NCI-H187 (cell line): ENCODE data around the gene AMPH.
"Not testable (repeated sequence)": the region's sequence is repeated elsewhere in the genome, so short reads cannot be mapped to it uniquely, and the experiment has no call there.

Experiments used
- DNase-seq, 2 experiments: peaks; one replicate each; lab custom pipeline; 2025; lab: John Stamatoyannopoulos, UW

AMPH gene

GRCh38 chr7:38628630-38629385 lies 2.4 kb downstream of the AMPH start:
- DNase-seq, result no peak

- DNase-seq, result no peak
Measured at GRCh38 chr7:38625866-38626265, 5.3 kb downstream of the AMPH start.

GRCh38 chr7:38615665-38616064 lies 15.5 kb downstream of the AMPH start:
- DNase-seq, result no peak

- DNase-seq, result no peak
Measured at GRCh38 chr7:38607466-38607865, 23.7 kb downstream of the AMPH start.

- DNase-seq, result no peak
Measured at GRCh38 chr7:38600741-38601140, 30.4 kb downstream of the AMPH start.

- DNase-seq, result no peak
Measured at GRCh38 chr7:38594949-38595348, 36.2 kb downstream of the AMPH start.

- no peak for DNase-seq
Measured at GRCh38 chr7:38592737-38593288, 38.4 kb downstream of the AMPH start.

- no peak for DNase-seq
Measured at GRCh38 chr7:38585572-38586354, 45.4 kb downstream of the AMPH start.

- DNase-seq, result no peak
Measured at GRCh38 chr7:38584443-38585210, 46.5 kb downstream of the AMPH start.

GRCh38 chr7:38580485-38580884 lies 50.7 kb downstream of the AMPH start:
- DNase-seq, result no peak

- no peak for DNase-seq
Measured at GRCh38 chr7:38574086-38574485, 57.1 kb downstream of the AMPH start.

- not testable (repeated sequence) for DNase-seq
Measured at GRCh38 chr7:38571620-38572019, 59.6 kb downstream of the AMPH start.

GRCh38 chr7:38568497-38568896 lies 62.7 kb downstream of the AMPH start:
- DNase-seq, result no peak

- no peak for DNase-seq
Measured at GRCh38 chr7:38565289-38565688, 65.9 kb downstream of the AMPH start.

- DNase-seq, result no peak
Measured at GRCh38 chr7:38563741-38564140, 67.4 kb downstream of the AMPH start.

- DNase-seq, result no peak
Measured at GRCh38 chr7:38561166-38561565, 70.0 kb downstream of the AMPH start.

GRCh38 chr7:38558761-38559345 lies 72.3 kb downstream of the AMPH start:
- no peak for DNase-seq

- DNase-seq, result no peak
Measured at GRCh38 chr7:38554586-38554985, 76.6 kb downstream of the AMPH start.

GRCh38 chr7:38550836-38551235 lies 80.3 kb downstream of the AMPH start:
- no peak for DNase-seq

- no peak for DNase-seq
Measured at GRCh38 chr7:38548605-38549004, 82.6 kb downstream of the AMPH start.

- no peak for DNase-seq
Measured at GRCh38 chr7:38546763-38547162, 84.4 kb downstream of the AMPH start.

GRCh38 chr7:38545977-38546376 lies 85.2 kb downstream of the AMPH start:
- DNase-seq, result no peak
